ENCODE data around the gene PKD1L1. TPM values are rescaled to one million over a fixed set of nuclear protein-coding genes. Genes with fewer than 3 reads are reported as not detected.
"Not testable (repeated sequence)": the region's sequence is repeated elsewhere in the genome, so short reads cannot be mapped to it uniquely, and the experiment has no call there.

Gene PKD1L1
- total RNA-seq, 2 experiments from 2014 or later = 0.08 to 0.11 TPM

- DNase-seq (no peak), ATAC-seq (no peak)
- Mint-ChIP-seq H3K27ac (no peak overlapping the region), H3K36me3 (ENCODE audit: low read depth) (no peaks in the 10 kb centered on the region), H3K4me1 (ENCODE audit: low read depth) (peaks cover 7% of the 10 kb centered on the region), H3K9me3 (ENCODE audit: insufficient read depth) (no peaks in the 10 kb centered on the region), H3K27me3 (ENCODE audit: low read depth) (no peaks in the 10 kb centered on the region), H3K4me3 (no peak overlapping the region)
- ChIA-PET POLR2A (no interaction called here), CTCF (no interaction called here)
These were observed 12.9 kb downstream of the PKD1L1 start for GRCh38 chr7:47935336-47935735.

DNA sequence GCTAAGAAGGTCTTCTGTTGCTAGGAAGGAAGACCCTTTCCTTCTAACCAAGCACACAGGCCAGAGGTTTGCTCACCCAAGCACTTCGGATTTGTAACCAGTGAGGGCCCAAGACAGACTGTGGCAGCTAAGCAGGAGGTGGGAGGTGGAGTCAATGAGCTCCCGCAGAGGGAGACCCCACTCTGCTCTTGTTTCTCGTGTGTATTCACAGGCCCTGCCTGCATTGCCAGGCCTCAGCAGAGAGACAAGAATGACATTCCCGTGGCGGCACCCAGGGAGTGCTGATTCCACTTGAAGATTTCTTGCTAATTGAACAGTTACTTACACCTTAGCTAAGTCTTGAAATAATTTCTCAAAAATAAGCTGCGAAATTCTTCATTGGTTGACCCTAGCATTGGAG lies 13.4 kb downstream of the PKD1L1 start:
- no peak overlapping the region for H3K27ac Mint-ChIP-seq
- H3K9me3 Mint-ChIP-seq (ENCODE audit: insufficient read depth) = no peaks in the 10 kb centered on the region
- H3K4me3 Mint-ChIP-seq = no peak overlapping the region
- H3K27me3 Mint-ChIP-seq (ENCODE audit: low read depth) = no peaks in the 10 kb centered on the region
- ATAC-seq (no peak), DNase-seq (no peak)
- ChIA-PET CTCF (interaction anchor here (1.1 kb wide), 1 partner anchor 10 kb away, joined by 5 read pairs; no protein-coding TSS in a partner anchor), POLR2A (no interaction called here)
- peaks cover 7% of the 10 kb centered on the region for H3K4me1 Mint-ChIP-seq (ENCODE audit: low read depth)
- H3K36me3 Mint-ChIP-seq (ENCODE audit: low read depth) = no peaks in the 10 kb centered on the region

DNA sequence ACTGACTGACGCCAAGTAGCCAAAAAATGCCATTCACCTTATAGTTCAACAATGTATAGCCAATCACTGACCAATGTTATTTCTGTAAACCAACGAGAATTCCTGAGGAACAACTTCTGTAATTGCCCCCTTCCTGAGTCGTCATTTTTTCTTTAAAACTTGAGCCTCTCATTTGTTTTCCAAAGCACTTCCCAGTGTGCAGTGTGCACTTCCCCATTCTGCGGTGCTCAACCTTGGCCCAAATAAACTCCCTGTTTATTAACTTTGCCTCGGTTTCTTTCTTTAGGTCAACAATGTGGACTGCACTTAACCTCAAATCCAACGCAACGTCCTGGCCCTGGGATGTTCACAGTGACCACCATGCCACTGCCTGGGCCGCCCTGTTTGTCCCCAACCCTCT lies 15.1 kb downstream of the PKD1L1 start:
- ATAC-seq = no peak
- Mint-ChIP-seq H3K27me3 (ENCODE audit: low read depth) (no peaks in the 10 kb centered on the region), H3K4me3 (no peak overlapping the region), H3K36me3 (ENCODE audit: low read depth) (no peaks in the 10 kb centered on the region), H3K4me1 (ENCODE audit: low read depth) (peaks cover 7% of the 10 kb centered on the region), H3K27ac (no peak overlapping the region), H3K9me3 (ENCODE audit: insufficient read depth) (no peaks in the 10 kb centered on the region)
- CTCF ChIA-PET = no interaction called here
- POLR2A ChIA-PET = no interaction called here
- no peak for DNase-seq

GRCh38 chr7:47932466-47933037 lies 15.7 kb downstream of the PKD1L1 start:
- no peaks in the 10 kb centered on the region for H3K36me3 Mint-ChIP-seq (ENCODE audit: low read depth)
- ChIA-PET POLR2A (no interaction called here), CTCF (no interaction called here)
- no peak overlapping the region for H3K4me3 Mint-ChIP-seq
- no peaks in the 10 kb centered on the region for H3K9me3 Mint-ChIP-seq (ENCODE audit: insufficient read depth)
- no peak overlapping the region for H3K27ac Mint-ChIP-seq
- H3K27me3 Mint-ChIP-seq (ENCODE audit: low read depth) = no peaks in the 10 kb centered on the region
- H3K4me1 Mint-ChIP-seq (ENCODE audit: low read depth) = peaks cover 4% of the 10 kb centered on the region
- DNase-seq (no peak), ATAC-seq (no peak)

GRCh38 chr7:47932016-47932415 lies 16.2 kb downstream of the PKD1L1 start:
- POLR2A ChIA-PET = no interaction called here

DNA sequence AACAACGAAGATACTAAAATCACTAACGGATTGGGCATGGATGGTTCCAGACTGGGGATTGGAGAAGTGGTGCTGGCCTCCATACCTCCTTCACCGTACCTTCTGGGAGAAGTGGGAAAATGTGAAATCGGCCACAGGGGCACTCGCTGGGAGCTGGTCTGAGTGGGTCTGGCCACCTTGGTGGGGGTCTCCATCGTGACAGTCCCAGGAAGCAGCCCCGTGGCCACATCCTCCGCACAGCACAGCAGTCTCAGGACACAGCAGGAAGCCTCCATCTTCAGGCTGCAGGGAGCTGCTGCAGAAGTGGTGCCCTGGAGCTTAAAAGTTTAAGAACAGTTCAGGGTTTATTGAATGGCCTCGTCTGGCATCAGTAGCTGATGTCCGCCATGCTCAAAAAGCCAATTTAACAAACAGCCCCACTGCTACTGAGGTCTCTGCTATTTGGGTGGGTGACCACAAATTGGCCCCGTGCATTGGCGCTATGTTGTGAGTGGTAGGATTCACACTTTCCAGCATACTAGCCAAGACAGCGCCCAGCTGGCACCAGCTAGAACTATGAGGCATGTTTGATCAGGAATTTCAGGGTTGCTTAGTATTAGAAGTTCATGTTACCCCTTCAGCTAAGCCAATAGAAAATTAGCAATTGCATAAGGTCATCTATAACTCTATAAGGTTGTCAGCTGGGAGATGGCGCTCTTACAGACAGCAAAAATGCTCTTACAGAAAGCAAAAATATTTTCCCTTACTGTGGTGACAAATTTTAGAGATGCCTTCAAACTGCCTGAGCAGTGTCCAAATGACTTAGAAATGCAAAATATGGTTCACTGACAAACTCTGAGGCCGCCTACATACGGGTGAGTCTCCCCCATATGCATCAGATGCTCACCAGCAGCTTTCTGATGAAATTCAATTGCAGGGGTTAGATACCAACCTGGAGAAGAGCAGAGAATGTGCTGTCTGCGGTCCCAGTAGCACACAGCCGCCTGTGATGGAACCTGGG lies 17.0 kb downstream of the PKD1L1 start:
- Mint-ChIP-seq H3K27ac (no peak overlapping the region), H3K9me3 (ENCODE audit: insufficient read depth) (no peaks in the 10 kb centered on the region), H3K27me3 (ENCODE audit: low read depth) (no peaks in the 10 kb centered on the region), H3K4me3 (no peak overlapping the region), H3K4me1 (ENCODE audit: low read depth) (no peaks in the 10 kb centered on the region), H3K36me3 (ENCODE audit: low read depth) (no peaks in the 10 kb centered on the region)
- ChIA-PET POLR2A (no interaction called here), CTCF (interaction anchor here (1.1 kb wide), 1 partner anchor 14 kb away, joined by 3 read pairs; no protein-coding TSS in a partner anchor)
- ATAC-seq = no peak
- no peak for DNase-seq

More at GRCh38 chr7:47932016-47932415, 16.2 kb downstream of the PKD1L1 start:
- Mint-ChIP-seq H3K4me1 (ENCODE audit: low read depth) (no peaks in the 10 kb centered on the region), H3K9me3 (ENCODE audit: insufficient read depth) (no peaks in the 10 kb centered on the region), H3K27me3 (ENCODE audit: low read depth) (no peaks in the 10 kb centered on the region), H3K36me3 (ENCODE audit: low read depth) (no peaks in the 10 kb centered on the region), H3K4me3 (no peak overlapping the region), H3K27ac (no peak overlapping the region)
- DNase-seq = no peak
- CTCF ChIA-PET = interaction anchor here (1.1 kb wide), 1 partner anchor 13 kb away, joined by 3 read pairs; no protein-coding TSS in a partner anchor
- ATAC-seq = no peak

DNA sequence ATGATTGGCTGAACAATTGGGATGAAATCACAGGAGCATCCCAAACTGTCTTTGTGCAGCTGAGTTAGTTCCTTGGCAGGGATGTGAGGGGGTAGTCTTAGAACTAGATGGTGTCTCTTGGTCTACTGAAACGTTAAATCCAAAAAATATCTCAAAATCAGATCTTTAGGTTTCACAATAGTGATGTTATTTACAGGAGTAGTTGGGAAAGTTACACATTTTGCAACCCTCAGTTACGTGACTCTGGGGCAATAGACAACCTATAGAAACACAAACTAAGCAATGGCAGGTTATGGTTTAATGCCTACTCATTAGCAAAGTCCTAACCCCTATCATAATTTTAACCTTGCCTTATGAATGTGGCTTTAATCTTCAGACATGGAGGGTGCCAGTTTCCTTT lies 24.0 kb downstream of the PKD1L1 start:
- Mint-ChIP-seq H3K27me3 (ENCODE audit: low read depth) (peaks cover 6% of the 10 kb centered on the region), H3K9me3 (ENCODE audit: insufficient read depth) (no peaks in the 10 kb centered on the region), H3K36me3 (ENCODE audit: low read depth) (no peaks in the 10 kb centered on the region), H3K4me3 (no peak overlapping the region), H3K27ac (no peak overlapping the region), H3K4me1 (ENCODE audit: low read depth) (no peaks in the 10 kb centered on the region)
- DNase-seq = no peak
- ChIA-PET CTCF (no interaction called here), POLR2A (no interaction called here)
- ATAC-seq = no peak

DNA sequence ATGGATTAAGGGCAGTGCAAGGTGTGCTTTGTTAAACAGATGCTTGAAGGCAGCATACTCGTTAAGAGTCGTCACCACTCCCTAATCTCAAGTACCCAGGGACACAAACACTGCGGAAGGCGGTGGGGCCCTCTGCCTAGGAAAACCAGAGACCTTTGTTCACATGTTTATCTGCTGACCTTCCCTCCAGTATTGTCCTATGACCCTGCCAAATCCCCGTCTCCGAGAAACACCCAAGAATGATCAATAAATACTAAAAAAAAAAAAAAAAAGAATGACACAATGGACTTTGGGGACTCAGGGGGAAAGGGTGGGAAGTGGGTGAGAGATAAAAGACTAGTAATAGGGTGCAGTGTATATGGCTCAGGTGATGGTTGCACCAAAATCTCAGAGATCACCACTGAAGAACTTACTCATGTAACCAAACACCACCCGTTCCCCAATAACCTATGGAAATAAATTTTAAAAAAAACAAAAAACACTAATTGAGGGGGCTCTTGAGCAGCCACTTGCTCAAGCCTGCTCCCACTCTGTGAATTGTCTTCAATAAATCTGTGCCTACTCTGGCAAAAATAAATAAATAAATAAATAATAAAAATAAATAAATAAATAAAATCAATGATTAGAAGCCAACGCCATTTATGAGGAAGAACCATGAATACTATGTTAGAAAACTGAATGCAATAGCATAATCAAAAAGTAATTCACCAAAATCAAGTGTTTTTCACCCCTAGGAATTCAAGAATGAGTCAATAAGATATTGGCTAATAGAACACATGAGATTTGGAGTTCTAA lies 25.0 kb downstream of the PKD1L1 start:
- H3K9me3 Mint-ChIP-seq (ENCODE audit: insufficient read depth); H3K4me3 Mint-ChIP-seq; DNase-seq; CTCF ChIA-PET; ATAC-seq; H3K27me3 Mint-ChIP-seq (ENCODE audit: low read depth); H3K36me3 Mint-ChIP-seq (ENCODE audit: low read depth); POLR2A ChIA-PET; H3K4me1 Mint-ChIP-seq (ENCODE audit: low read depth); H3K27ac Mint-ChIP-seq: not testable (repeated sequence)

DNA sequence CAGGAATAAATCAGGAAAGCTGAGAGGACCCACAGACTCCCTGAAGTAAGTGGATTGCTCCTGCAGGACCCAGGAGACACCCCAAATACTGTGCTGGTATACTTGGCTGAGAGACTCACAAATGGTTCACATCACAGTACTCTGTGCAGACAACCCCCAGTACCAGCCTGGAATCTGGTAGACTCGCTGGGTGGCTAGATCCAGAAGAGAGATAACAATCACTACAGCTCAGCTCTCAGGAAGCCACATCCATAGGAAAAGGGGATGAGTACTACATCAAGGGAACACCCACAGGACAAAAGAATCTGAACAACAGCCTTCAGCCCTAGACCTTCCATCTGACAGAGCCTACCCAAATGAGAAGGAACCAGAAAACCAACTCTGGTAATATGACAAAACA lies 31.8 kb downstream of the PKD1L1 start:
- H3K4me1 Mint-ChIP-seq (ENCODE audit: low read depth); H3K36me3 Mint-ChIP-seq (ENCODE audit: low read depth); H3K9me3 Mint-ChIP-seq (ENCODE audit: insufficient read depth); H3K4me3 Mint-ChIP-seq; H3K27ac Mint-ChIP-seq; ATAC-seq; POLR2A ChIA-PET; DNase-seq; CTCF ChIA-PET: not testable (repeated sequence)
- H3K27me3 Mint-ChIP-seq (ENCODE audit: low read depth) = peaks cover 15% of the 10 kb centered on the region

DNA sequence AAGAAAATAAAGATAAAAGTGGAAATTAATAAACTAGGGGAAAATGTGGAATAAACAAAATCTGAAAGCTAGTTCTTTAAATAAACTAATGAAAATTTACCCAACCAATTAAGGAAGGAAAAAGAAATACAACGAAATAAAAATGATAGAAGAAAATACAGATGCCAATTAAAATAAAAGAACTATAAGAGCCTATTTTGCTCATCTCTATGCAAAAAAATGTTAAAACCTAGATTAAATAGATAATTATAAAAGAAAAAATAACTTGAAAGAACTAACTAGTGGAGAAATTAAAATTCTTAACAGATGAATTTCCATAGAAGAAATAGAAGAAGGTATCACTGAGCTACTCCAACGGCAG lies 32.7 kb downstream of the PKD1L1 start:
- DNase-seq = no peak
- Mint-ChIP-seq H3K4me1 (ENCODE audit: low read depth) (no peaks in the 10 kb centered on the region), H3K4me3 (no peak overlapping the region), H3K36me3 (ENCODE audit: low read depth) (no peaks in the 10 kb centered on the region), H3K27ac (no peak overlapping the region), H3K9me3 (ENCODE audit: insufficient read depth) (no peaks in the 10 kb centered on the region), H3K27me3 (ENCODE audit: low read depth) (peaks cover 12% of the 10 kb centered on the region)
- no peak for ATAC-seq
- ChIA-PET CTCF (no interaction called here), POLR2A (no interaction called here)

DNA sequence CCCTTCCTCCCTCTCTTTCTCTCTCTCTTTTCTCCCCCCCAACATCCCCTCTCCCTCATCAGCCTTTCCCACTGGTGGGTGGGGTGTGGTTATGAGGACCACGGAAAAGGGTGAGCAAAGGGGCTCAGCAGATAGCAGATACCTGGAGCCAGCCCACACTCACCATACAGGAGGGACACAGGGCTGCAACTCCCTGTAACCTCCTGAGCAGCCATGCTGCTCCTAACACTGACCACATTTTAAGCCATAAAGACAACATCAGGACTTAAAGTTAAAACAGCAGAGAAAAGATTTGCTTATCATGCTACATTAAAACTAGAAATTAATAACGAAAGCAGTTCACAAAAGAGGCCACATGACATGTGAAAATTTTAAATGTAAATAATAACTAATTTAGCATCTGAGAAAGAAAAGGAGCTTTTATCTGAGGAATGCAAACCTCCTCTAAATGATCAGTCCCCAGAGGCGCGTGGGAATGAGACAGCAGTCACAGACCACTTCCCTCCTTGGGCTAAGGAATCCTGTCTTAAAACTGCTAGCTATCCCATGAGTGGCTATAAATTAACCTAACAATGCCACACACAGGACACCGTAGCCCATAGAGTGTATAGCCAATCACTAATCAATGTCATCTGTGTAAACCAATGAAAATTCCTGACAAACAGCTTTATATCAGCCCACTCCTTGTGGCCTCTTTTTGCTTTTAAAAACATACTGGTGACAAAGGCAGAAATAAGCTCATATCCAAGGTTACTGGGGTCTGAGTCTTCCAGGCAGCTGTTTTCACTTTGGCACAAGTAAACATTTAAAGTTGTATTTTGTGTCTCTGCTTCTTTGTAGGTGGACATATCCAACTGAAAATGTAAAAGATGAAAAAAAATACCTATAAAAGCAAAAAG lies 33.3 kb downstream of the PKD1L1 start:
- no peak for ATAC-seq
- no peak for DNase-seq
- no peak overlapping the region for H3K4me3 Mint-ChIP-seq
- H3K9me3 Mint-ChIP-seq (ENCODE audit: insufficient read depth) = no peaks in the 10 kb centered on the region
- H3K27me3 Mint-ChIP-seq (ENCODE audit: low read depth) = peaks cover 9% of the 10 kb centered on the region
- CTCF ChIA-PET = no interaction called here
- no peaks in the 10 kb centered on the region for H3K36me3 Mint-ChIP-seq (ENCODE audit: low read depth)
- no peaks in the 10 kb centered on the region for H3K4me1 Mint-ChIP-seq (ENCODE audit: low read depth)
- H3K27ac Mint-ChIP-seq = no peak overlapping the region
- POLR2A ChIA-PET = no interaction called here
